ENCODE data around the gene MRGPRX2. TPM values are rescaled to one million over a fixed set of nuclear protein-coding genes. Genes with fewer than 3 reads are reported as not detected.

MRGPRX2 gene
- total RNA-seq, 1 donor from 2014 or later = not detected

DNA sequence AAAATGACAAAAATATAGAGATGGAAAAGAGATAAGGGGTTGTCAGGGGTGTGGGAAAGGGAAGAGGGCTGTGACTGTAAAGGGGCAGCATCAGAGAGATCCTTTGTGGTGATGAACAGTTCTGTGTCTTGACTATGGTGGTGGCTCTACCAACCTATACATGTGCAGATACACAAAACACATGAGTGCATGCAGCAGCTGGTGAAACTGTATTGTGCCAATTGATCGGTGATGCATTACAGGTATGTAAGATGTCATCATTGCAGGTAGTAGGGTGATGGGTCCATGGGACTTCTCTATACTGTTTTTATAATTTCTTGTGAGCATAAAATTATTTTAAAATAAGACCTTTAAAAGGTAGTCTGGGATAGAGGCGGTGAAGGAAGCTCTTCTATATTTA lies 32.3 kb upstream of the MRGPRX2 start:
- DNase-seq (ENCODE audit: low read depth, low spot score) = no peak
- H3K27me3 Mint-ChIP-seq (ENCODE audit: low read depth) = peaks cover 40% of the 10 kb centered on the region
- no peaks in the 10 kb centered on the region for H3K4me1 Mint-ChIP-seq
- H3K4me3 Mint-ChIP-seq = no peak overlapping the region
- TF ChIP-seq CTCF (conservative IDR thresholded peaks at IDR 0.05) = no peak
- H3K36me3 Mint-ChIP-seq (ENCODE audit: low read depth) = no peaks in the 10 kb centered on the region
- H3K9me3 Mint-ChIP-seq = peaks cover 4% of the 10 kb centered on the region
- no peak overlapping the region for H3K27ac Mint-ChIP-seq (ENCODE audit: unreplicated experiment)

DNA sequence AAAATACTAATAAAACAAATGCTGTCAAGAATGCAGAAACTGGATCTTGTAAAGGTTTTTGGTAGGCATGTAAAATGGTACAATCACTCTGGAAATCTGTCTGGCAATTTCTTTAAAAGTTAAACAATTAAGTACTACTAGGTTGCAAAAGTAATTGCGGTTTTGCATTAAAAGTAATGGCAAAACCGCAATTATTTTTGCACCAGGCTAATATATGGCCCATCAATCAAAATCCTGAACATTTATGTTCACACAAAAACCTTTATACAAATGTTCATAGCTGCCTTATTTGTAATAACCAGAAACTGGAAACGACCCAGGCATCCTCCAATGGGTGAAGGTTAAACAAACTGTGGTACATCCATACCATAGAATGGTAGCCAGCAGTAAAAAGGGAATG lies 31.8 kb upstream of the MRGPRX2 start:
- peaks cover 36% of the 10 kb centered on the region for H3K27me3 Mint-ChIP-seq (ENCODE audit: low read depth)
- no peaks in the 10 kb centered on the region for H3K36me3 Mint-ChIP-seq (ENCODE audit: low read depth)
- no peak for TF ChIP-seq CTCF (conservative IDR thresholded peaks at IDR 0.05)
- H3K27ac Mint-ChIP-seq (ENCODE audit: unreplicated experiment) = no peak overlapping the region
- H3K4me1 Mint-ChIP-seq = no peaks in the 10 kb centered on the region
- H3K9me3 Mint-ChIP-seq = peaks cover 4% of the 10 kb centered on the region
- H3K4me3 Mint-ChIP-seq = no peak overlapping the region
- no peak for DNase-seq (ENCODE audit: low read depth, low spot score)

- Mint-ChIP-seq H3K4me1 (no peaks in the 10 kb centered on the region), H3K27ac (ENCODE audit: unreplicated experiment) (no peak overlapping the region), H3K9me3 (peaks cover 7% of the 10 kb centered on the region), H3K36me3 (ENCODE audit: low read depth) (no peaks in the 10 kb centered on the region), H3K27me3 (ENCODE audit: low read depth) (peaks cover 30% of the 10 kb centered on the region), H3K4me3 (no peak overlapping the region)
- no peak for DNase-seq (ENCODE audit: low read depth, low spot score)
- no peak for TF ChIP-seq CTCF (conservative IDR thresholded peaks at IDR 0.05)
These were observed 30.8 kb upstream of the MRGPRX2 start for GRCh38 chr11:19091366-19091765.

DNA sequence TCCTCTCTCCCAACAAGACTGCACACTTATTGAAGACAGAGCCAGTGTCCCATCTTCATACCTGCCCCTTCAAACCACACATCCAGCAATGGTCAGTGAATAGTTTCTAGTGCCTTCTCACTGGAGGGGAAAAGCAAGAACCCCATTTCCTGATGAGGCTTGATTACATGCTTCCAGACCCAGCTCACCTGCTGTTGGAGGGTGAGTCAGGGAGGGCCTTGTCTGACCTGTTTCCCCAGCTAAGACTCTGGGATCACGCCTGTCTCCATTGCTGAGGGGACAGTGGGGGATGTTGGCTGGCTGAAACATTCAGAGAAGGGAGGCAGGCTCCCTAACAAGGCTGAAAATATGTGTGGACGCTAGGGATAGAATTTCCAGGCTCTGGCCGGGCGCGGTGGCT lies 28.9 kb upstream of the MRGPRX2 start:
- Mint-ChIP-seq H3K4me3 (no peak overlapping the region), H3K27me3 (ENCODE audit: low read depth) (peaks cover 22% of the 10 kb centered on the region), H3K36me3 (ENCODE audit: low read depth) (no peaks in the 10 kb centered on the region), H3K27ac (ENCODE audit: unreplicated experiment) (no peak overlapping the region), H3K9me3 (peaks cover 7% of the 10 kb centered on the region), H3K4me1 (no peaks in the 10 kb centered on the region)
- TF ChIP-seq CTCF (conservative IDR thresholded peaks at IDR 0.05) = no peak
- DNase-seq (ENCODE audit: low read depth, low spot score) = no peak

GRCh38 chr11:19088791-19089190 lies 28.3 kb upstream of the MRGPRX2 start:
- Mint-ChIP-seq H3K9me3 (peaks cover 7% of the 10 kb centered on the region), H3K27ac (ENCODE audit: unreplicated experiment) (no peak overlapping the region), H3K4me1 (no peaks in the 10 kb centered on the region), H3K4me3 (no peak overlapping the region), H3K36me3 (ENCODE audit: low read depth) (no peaks in the 10 kb centered on the region), H3K27me3 (ENCODE audit: low read depth) (peaks cover 25% of the 10 kb centered on the region)
- TF ChIP-seq CTCF (conservative IDR thresholded peaks at IDR 0.05) = no peak
- no peak for DNase-seq (ENCODE audit: low read depth, low spot score)

GRCh38 chr11:19087658-19088057 lies 27.1 kb upstream of the MRGPRX2 start:
- Mint-ChIP-seq H3K36me3 (ENCODE audit: low read depth) (no peaks in the 10 kb centered on the region), H3K4me1 (no peaks in the 10 kb centered on the region), H3K27me3 (ENCODE audit: low read depth) (peaks cover 26% of the 10 kb centered on the region), H3K27ac (ENCODE audit: unreplicated experiment) (no peak overlapping the region), H3K4me3 (no peak overlapping the region), H3K9me3 (peaks cover 7% of the 10 kb centered on the region)
- no peak for TF ChIP-seq CTCF (conservative IDR thresholded peaks at IDR 0.05)
- DNase-seq (ENCODE audit: low read depth, low spot score) = no peak

Data from neural crest cell (in vitro differentiated cells).